Fibroblast of lung (primary cell): ENCODE data around the gene TBPL2.

Source experiments
- EZH2 ChIP-seq: IDR thresholded peaks from 2 replicates; pipeline ENCODE4 v1.5.1; 2012; ENCODE audit warnings: low read length, control low read depth, mild to moderate bottlenecking; ENCODE audit errors: missing control alignments
- TF ChIP-seq, protein P1 (sequence below), 2 donors: IDR thresholded peaks in 1 of 2; conservative IDR thresholded peaks in 1 of 2; 1 replicate in 1 of 2; 2 replicates in 1 of 2; pipeline ENCODE4 v1.5.1; 2011 to 2012; ENCODE audit warnings: low read length in 2 of 2, control low read depth in 1 of 2, inconsistent platforms in 1 of 2, low read depth in 1 of 2, mild to moderate bottlenecking in 1 of 2

DNA sequence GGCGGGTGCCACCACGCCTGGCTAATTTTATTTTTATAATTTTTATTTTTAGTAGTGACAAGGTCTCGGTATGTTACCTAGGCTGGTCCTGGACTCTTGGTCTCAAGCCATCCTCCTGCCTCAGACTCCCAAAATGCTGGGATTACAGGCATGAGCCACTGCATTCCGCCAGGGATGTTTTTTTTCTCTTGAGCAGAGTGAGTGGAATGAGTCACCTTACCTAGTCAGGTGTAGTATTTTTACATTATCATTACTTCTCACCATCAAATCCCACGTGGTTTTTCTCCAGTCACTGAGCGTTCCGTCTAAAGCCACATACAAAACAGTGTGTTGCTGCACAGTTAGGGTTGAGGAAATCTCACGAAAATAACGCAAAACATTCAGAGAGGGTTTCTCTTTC is 870 bp upstream of the TBPL2 start:
- TF ChIP-seq, protein P1, sequence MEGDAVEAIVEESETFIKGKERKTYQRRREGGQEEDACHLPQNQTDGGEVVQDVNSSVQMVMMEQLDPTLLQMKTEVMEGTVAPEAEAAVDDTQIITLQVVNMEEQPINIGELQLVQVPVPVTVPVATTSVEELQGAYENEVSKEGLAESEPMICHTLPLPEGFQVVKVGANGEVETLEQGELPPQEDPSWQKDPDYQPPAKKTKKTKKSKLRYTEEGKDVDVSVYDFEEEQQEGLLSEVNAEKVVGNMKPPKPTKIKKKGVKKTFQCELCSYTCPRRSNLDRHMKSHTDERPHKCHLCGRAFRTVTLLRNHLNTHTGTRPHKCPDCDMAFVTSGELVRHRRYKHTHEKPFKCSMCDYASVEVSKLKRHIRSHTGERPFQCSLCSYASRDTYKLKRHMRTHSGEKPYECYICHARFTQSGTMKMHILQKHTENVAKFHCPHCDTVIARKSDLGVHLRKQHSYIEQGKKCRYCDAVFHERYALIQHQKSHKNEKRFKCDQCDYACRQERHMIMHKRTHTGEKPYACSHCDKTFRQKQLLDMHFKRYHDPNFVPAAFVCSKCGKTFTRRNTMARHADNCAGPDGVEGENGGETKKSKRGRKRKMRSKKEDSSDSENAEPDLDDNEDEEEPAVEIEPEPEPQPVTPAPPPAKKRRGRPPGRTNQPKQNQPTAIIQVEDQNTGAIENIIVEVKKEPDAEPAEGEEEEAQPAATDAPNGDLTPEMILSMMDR (conservative IDR thresholded peaks at IDR 0.05 in 1 of 2, IDR thresholded peaks at IDR 0.05 in 1 of 2; ENCODE audit: low read depth in 1 of 2, low read length in 2 of 2) = no peak
- TF ChIP-seq EZH2 = no peak
